IMR-90 (cell line): ENCODE measurements around the gene ZNF232. TPM values are rescaled to one million over a fixed set of nuclear protein-coding genes. Genes with fewer than 3 reads are reported as not detected.

ENCODE experiments used
- ATAC-seq: fragments of 200-7000 bp; cut with Tn5 transposase; 2 replicates; pipeline ENCODE4 v1.9.1; 2020; ENCODE audit warnings: low read depth, mild to moderate bottlenecking, moderate library complexity
- BruUV-seq: library from RNA; stranded (reverse); fragments of 400-500 nt; replicated peaks from 2 replicates; lab custom pipeline; 2021; lab: Mats Ljungman, UMichigan
- CTCF ChIA-PET: fragments of 300-600 bp; formaldehyde crosslinking; extraction: SDS; loops from one replicate; lab custom pipeline; 2021; ENCODE audit warnings: antibody characterized with exemption; lab: Yijun Ruan, JAX
- POLR2A ChIA-PET: fragments of 300-600 bp; sonication (Branson Sonifier 250); formaldehyde crosslinking; loops from one replicate; lab custom pipeline; 2022; ENCODE audit warnings: antibody characterized with exemption; ENCODE audit not compliant: unreplicated experiment; lab: Charles Lee
- DNase-seq: peaks from one replicate; pipeline ENCODE4 v3.0.0; 2013
- H2AFZ ChIP-seq: replicated peaks from 2 replicates; pipeline ENCODE3; 2013; ENCODE audit warnings: low read length, mild to moderate bottlenecking; ENCODE audit not compliant: poor library complexity
- H2AK5ac ChIP-seq: 2 replicates; pipeline ENCODE4 v1.6.1; 2013; ENCODE audit warnings: low read depth, low read length, inconsistent platforms
- H2AK9ac ChIP-seq: replicated peaks from 2 replicates; pipeline ENCODE3; 2013; ENCODE audit warnings: mild to moderate bottlenecking, low read depth, low read length, moderate library complexity; ENCODE audit not compliant: poor library complexity
- H2BK120ac ChIP-seq: 2 replicates; pipeline ENCODE4 v1.6.1; 2013; ENCODE audit warnings: low read depth, low read length, inconsistent platforms
- H2BK15ac ChIP-seq: 3 replicates; pipeline ENCODE4 v1.6.1; 2013; ENCODE audit warnings: low read depth, low read length, inconsistent platforms
- H2BK20ac ChIP-seq: 2 replicates; pipeline ENCODE4 v1.6.1; 2013; ENCODE audit warnings: low read depth, mild to moderate bottlenecking, inconsistent platforms, low read length, moderate library complexity
- H2BK5ac ChIP-seq: 2 replicates; pipeline ENCODE4 v1.6.1; 2013; ENCODE audit warnings: mild to moderate bottlenecking, low read depth, low read length, inconsistent platforms; ENCODE audit not compliant: poor library complexity, severe bottlenecking
- H3K14ac ChIP-seq: replicated peaks from 2 replicates; pipeline ENCODE4 v1.6.1; 2013; ENCODE audit warnings: low read depth, low read length, inconsistent platforms
- H3K18ac ChIP-seq: 2 replicates; pipeline ENCODE4 v1.6.1; 2013; ENCODE audit warnings: low read depth, low read length, control low read depth
- H3K23ac ChIP-seq: 2 replicates; pipeline ENCODE4 v1.6.1; 2013; ENCODE audit warnings: low read depth, low read length, inconsistent platforms
- H3K27ac ChIP-seq: 2 replicates; pipeline ENCODE4 v1.5.1; 2013; ENCODE audit warnings: mild to moderate bottlenecking, control low read depth, low read length; ENCODE audit not compliant: insufficient read depth
- H3K27me3 ChIP-seq: 2 replicates; pipeline ENCODE4 v1.6.1; 2013; ENCODE audit warnings: low read length; ENCODE audit not compliant: control insufficient read depth, insufficient read depth
- H3K36me3 ChIP-seq: 2 replicates; pipeline ENCODE4 v1.6.1; 2013; ENCODE audit warnings: low read length, mixed read lengths; ENCODE audit not compliant: control insufficient read depth, insufficient read depth
- H3K4ac ChIP-seq: 2 replicates; pipeline ENCODE4 v1.6.1; 2013; ENCODE audit warnings: low read depth, low read length, inconsistent platforms
- H3K4me1 ChIP-seq: 2 replicates; pipeline ENCODE4 v1.6.1; 2013; ENCODE audit warnings: low read length, mixed read lengths; ENCODE audit not compliant: control insufficient read depth, insufficient read depth
- H3K4me2 ChIP-seq: 2 replicates; pipeline ENCODE4 v1.6.1; 2013; ENCODE audit warnings: low read depth, mild to moderate bottlenecking, control low read depth, low read length, moderate library complexity
- H3K4me3 ChIP-seq: 2 replicates; pipeline ENCODE4 v1.5.1; 2013; ENCODE audit warnings: low read depth, mild to moderate bottlenecking, control low read depth, low read length, moderate library complexity; ENCODE audit not compliant: insufficient read depth
- H3K56ac ChIP-seq: 2 replicates; pipeline ENCODE4 v1.6.1; 2013; ENCODE audit warnings: low read length, inconsistent platforms; ENCODE audit not compliant: insufficient read depth; ENCODE audit errors: extremely low read depth
- H3K79me1 ChIP-seq, 2 experiments: 2 replicates each; pipeline ENCODE4 v1.6.1; 2013; ENCODE audit warnings: low read length in 2 of 2, inconsistent platforms in 1 of 2, low read depth in 1 of 2
- H3K9ac ChIP-seq: 2 replicates; pipeline ENCODE4 v1.6.1; 2013; ENCODE audit warnings: low read depth, low read length, control low read depth
- H3K9me1 ChIP-seq: 2 replicates; pipeline ENCODE4 v1.6.1; 2013; ENCODE audit warnings: low read length, inconsistent platforms; ENCODE audit not compliant: insufficient read depth
- H3K9me3 ChIP-seq: 2 replicates; pipeline ENCODE4 v1.6.1; 2013; ENCODE audit warnings: low read length; ENCODE audit not compliant: control insufficient read depth, insufficient read depth
- H4K20me1 ChIP-seq: 2 replicates; pipeline ENCODE4 v1.6.1; 2013; ENCODE audit warnings: low read length, inconsistent platforms; ENCODE audit not compliant: insufficient read depth
- H4K5ac ChIP-seq: 2 replicates; pipeline ENCODE4 v1.6.1; 2013; ENCODE audit warnings: mild to moderate bottlenecking, low read depth, low read length, control low read depth
- H4K8ac ChIP-seq, 2 experiments: 2 replicates each; pipeline ENCODE4 v1.6.1; 2013; ENCODE audit warnings: low read depth in 2 of 2, low read length in 2 of 2, control low read depth in 1 of 2, inconsistent platforms in 1 of 2
- H4K91ac ChIP-seq: 2 replicates; pipeline ENCODE4 v1.6.1; 2013; ENCODE audit warnings: low read depth, low read length, inconsistent platforms; ENCODE audit not compliant: insufficient read depth
- CHD1 ChIP-seq: IDR thresholded peaks from 2 replicates; pipeline ENCODE4 v1.6.1; 2012; ENCODE audit warnings: low read depth, low read length, improper control_type of control experiment
- FOS ChIP-seq: fragments of 150-350 bp; IDR thresholded peaks from 2 replicates; pipeline ENCODE4 v1.6.1; 2016; ENCODE audit warnings: low read depth, low read length
- MAFK ChIP-seq: IDR thresholded peaks from 2 replicates; pipeline ENCODE4 v1.6.1; 2012; ENCODE audit warnings: low read depth, low read length, improper control_type of control experiment
- MAZ ChIP-seq: IDR thresholded peaks from 2 replicates; pipeline ENCODE4 v1.6.1; 2012; ENCODE audit warnings: low read depth, mild to moderate bottlenecking, low read length, improper control_type of control experiment, moderate library complexity, borderline replicate concordance
- MXI1 ChIP-seq: IDR thresholded peaks from 2 replicates; pipeline ENCODE4 v1.6.1; 2012; ENCODE audit warnings: low read depth, mild to moderate bottlenecking, low read length, moderate library complexity, borderline replicate concordance
- RAD21 ChIP-seq: IDR thresholded peaks from 2 replicates; pipeline ENCODE4 v1.6.1; 2012; ENCODE audit warnings: low read length, improper control_type of control experiment
- RCOR1 ChIP-seq: IDR thresholded peaks from 2 replicates; pipeline ENCODE4 v1.6.1; 2012; ENCODE audit warnings: mild to moderate bottlenecking, low read length, improper control_type of control experiment; ENCODE audit not compliant: insufficient replicate concordance
- RFX5 ChIP-seq: IDR thresholded peaks from 2 replicates; pipeline ENCODE4 v1.8.0; 2012; ENCODE audit warnings: low read depth, mild to moderate bottlenecking, low read length, moderate library complexity
- SMC3 ChIP-seq: fragments of 150-350 bp; IDR thresholded peaks from 2 replicates; pipeline ENCODE4 v1.6.1; 2016; ENCODE audit warnings: low read depth, mild to moderate bottlenecking, antibody characterized with exemption, low read length, moderate library complexity
- WGBS, 2 experiments: methylation state at CpG; one replicate each; pipeline versions ENCODE4 v1.1.5 to v1.1.7; 2013; ENCODE audit warnings: missing lambda C conversion rate in 2 of 2; ENCODE audit not compliant: insufficient read length in 1 of 2; ENCODE audit errors: extremely low coverage in 2 of 2; 5-methylcytosine and 5-hydroxymethylcytosine counted together
- dilution Hi-C: fragments of 300-500 bp; cut with HindIII; formaldehyde crosslinking; loops from one replicate; pipeline ENCODE4 v1.14.3; 2018; ENCODE audit warnings: low sequenced_read_pairs; ENCODE audit not compliant: unreplicated experiment
- in situ Hi-C: fragments of 300-500 bp; cut with MboI; formaldehyde crosslinking; loops from 3 replicates; pipeline ENCODE4 v1.14.3; 2019; ENCODE audit warnings: low sequenced_read_pairs, inconsistent platforms, mixed read lengths
- intact Hi-C: fragments of 100-400 bp; cut with micrococcal nuclease; formaldehyde crosslinking; loops from 2 replicates; pipeline ENCODE4 v1.10.0; 2022
- polyA plus RNA-seq, 3 experiments: library from polyadenylated mRNA; depleted of rRNA; stranded (reverse); fragments of >200 nt; gene quantifications; 2 replicates each; pipeline ENCODE4 v1.2.3, GENCODE V29; 2012; ENCODE audit warnings: low replicate concordance in 1 of 3
- total RNA-seq: library from RNA; depleted of rRNA; stranded (reverse); fragments of >200 nt; gene quantifications from 2 replicates; pipeline ENCODE4 v1.2.3, GENCODE V29; 2012
- TF ChIP-seq, protein P1 (sequence below): conservative IDR thresholded peaks from 2 replicates; pipeline ENCODE4 v1.5.1; 2012; ENCODE audit warnings: mild to moderate bottlenecking, low read depth, low read length, improper control_type of control experiment

The ZNF232 gene
- total and polyA plus RNA-seq, 2 of the 4 experiments (the other 2 are of a cell fraction), result 3.2 to 6.5 TPM

DNA sequence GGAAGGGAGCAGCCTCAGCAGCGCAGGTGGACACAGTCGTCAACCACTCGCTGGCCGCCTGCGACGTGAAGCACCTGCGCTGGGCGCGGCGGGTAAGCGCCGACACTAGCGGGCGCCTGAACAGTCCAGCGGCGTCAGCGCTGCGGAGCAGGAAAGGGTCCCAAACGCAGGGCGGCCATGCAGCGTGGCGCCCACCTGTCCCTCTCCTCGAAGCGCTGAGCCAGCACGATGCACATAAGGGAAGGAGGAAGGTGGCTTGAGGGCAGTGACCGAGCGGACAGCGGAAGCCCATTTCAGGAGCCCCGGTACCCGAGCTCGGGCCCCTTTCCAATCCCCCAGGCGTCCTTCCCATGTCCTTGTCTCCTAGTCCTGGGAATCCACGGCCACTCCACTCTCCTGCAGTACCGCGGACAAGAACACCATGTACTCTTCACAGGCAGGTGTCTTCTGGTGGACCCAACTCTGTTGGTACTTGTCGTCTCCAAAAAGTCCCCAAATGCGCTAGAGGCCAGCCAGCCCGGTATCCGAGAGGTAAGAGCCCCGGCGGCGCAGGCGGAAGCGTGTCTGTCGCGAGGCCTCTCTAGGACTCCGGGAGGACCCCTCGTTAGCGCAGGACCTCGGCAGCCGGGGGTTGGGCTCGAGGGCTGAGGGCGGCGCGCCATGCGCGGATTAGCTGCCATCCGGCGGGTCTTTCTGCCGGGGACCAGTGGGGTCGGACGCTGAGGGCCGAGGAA is 14.4 kb downstream of the ZNF232 start:
- BruUV-seq, result no TSS peak
- dilution Hi-C loops, result no loop called here
- DNase-seq, result no peak

More for the DNA sequence above, 14.4 kb downstream of the ZNF232 start:
- ChIA-PET CTCF (no interaction called here), POLR2A (no interaction called here)
- Histone ChIP-seq H4K20me1 (no peaks in the 10 kb centered on the region), H3K14ac (no peak overlapping the region), H2AK9ac (no peak overlapping the region), H3K36me3 (no peaks in the 10 kb centered on the region), H2AK5ac (no peak overlapping the region), H4K8ac (no peak overlapping the region), H3K4me1 (no peaks in the 10 kb centered on the region), H2AFZ (peak overlapping the region; percentile 41), H3K9me3 (peaks cover 72% of the 10 kb centered on the region), H2BK5ac (no peak overlapping the region), H3K9ac (no peak overlapping the region), H4K5ac (no peak overlapping the region), H2BK20ac (no peak overlapping the region), H4K91ac (no peak overlapping the region), H3K27me3 (peaks cover 8% of the 10 kb centered on the region; the same call in 1 of the 2 replicates), H3K23ac (no peak overlapping the region), H3K4me2 (no peak overlapping the region), H3K27ac (no peak overlapping the region), H2BK120ac (no peak overlapping the region), H3K18ac (no peak overlapping the region), H3K79me1 (no peaks in the 10 kb centered on the region), H2BK15ac (no peak overlapping the region), H3K9me1 (no peaks in the 10 kb centered on the region), H3K56ac (no peak overlapping the region), H3K4me3 (peak overlapping the region; percentile 9; the same call in 1 of the 2 replicates), H3K4ac (no peak overlapping the region)
- WGBS, 2 experiments, result 8% methylated on average over 21 of the region's 63 CpGs; no CpG with 5 or more reads in 1 of the 2 experiments
- no peak for ATAC-seq
- in situ Hi-C loops (no loop called here), intact Hi-C loops (loop anchor here (10.0 kb wide), 1 partner anchor 88 kb away; no protein-coding TSS in a partner anchor)
- TF ChIP-seq MAZ (no peak), MAFK (no peak), SMC3 (no peak), RFX5 (no peak), CHD1 (no peak), RAD21 (no peak), FOS (no peak), MXI1 (no peak), RCOR1 (no peak)
- TF ChIP-seq, protein P1, sequence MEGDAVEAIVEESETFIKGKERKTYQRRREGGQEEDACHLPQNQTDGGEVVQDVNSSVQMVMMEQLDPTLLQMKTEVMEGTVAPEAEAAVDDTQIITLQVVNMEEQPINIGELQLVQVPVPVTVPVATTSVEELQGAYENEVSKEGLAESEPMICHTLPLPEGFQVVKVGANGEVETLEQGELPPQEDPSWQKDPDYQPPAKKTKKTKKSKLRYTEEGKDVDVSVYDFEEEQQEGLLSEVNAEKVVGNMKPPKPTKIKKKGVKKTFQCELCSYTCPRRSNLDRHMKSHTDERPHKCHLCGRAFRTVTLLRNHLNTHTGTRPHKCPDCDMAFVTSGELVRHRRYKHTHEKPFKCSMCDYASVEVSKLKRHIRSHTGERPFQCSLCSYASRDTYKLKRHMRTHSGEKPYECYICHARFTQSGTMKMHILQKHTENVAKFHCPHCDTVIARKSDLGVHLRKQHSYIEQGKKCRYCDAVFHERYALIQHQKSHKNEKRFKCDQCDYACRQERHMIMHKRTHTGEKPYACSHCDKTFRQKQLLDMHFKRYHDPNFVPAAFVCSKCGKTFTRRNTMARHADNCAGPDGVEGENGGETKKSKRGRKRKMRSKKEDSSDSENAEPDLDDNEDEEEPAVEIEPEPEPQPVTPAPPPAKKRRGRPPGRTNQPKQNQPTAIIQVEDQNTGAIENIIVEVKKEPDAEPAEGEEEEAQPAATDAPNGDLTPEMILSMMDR, result no peak
